Measurements from ENCODE around the gene PRR14L. TPM values are rescaled to one million over a fixed set of nuclear protein-coding genes. Genes with fewer than 3 reads are reported as not detected.
"Not testable (repeated sequence)": the region's sequence is repeated elsewhere in the genome, so short reads cannot be mapped to it uniquely, and the experiment has no call there.

PRR14L gene
- total RNA-seq, 1 experiment from 2014 or later, result 20.8 TPM

DNA sequence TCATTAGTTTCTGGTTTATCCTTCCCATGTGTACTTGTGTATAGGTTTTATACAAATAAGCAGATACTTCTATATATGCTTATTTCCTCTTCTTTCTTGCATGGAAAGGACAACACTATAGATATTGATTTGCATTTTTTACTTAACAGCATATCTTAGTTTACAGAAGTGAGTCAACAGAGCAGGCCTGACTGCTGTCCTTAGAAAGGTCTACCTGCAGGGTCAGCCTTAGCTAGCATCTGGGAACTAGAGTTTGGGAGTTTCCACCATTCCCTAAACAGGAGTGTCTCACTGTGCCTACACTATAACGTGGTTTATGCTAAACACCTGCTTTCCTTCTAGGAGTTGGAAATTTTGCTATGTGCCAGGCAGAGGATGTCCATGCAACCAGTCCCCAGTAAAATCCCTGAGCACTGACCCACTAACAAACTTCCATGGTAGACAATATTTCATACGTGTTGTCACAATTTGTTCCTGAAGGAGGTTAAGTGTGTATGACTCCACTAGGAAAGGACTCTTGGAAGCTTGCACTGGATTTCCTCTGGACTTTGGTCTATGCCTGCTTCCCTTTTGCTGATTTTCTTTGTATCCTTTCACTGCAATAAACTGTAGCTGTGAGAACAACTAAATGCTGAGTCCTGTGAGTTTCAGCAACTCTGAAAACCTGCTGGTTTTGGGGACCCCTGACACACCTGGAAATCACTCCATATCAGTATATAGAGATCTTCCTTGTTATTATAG, 17.7 kb downstream of the PRR14L start:
- DNase-seq (ENCODE audit: low read depth in 1 of 2, low spot score in 2 of 2), result no peak
- Histone ChIP-seq H3K9me3 (replicated peaks) (no peaks in the 10 kb centered on the region), H3K4me1 (replicated peaks) (peaks cover 10% of the 10 kb centered on the region), H3K27ac (no peak overlapping the region), H3K36me3 (peaks cover 32% of the 10 kb centered on the region), H3K4me3 (no peak overlapping the region), H3K27me3 (replicated peaks) (no peaks in the 10 kb centered on the region)

GRCh38 chr22:31730344-31730711, 19.6 kb downstream of the PRR14L start:
- peaks cover 10% of the 10 kb centered on the region for H3K4me1 ChIP-seq (replicated peaks)
- no peaks in the 10 kb centered on the region for H3K27me3 ChIP-seq (replicated peaks)
- DNase-seq (ENCODE audit: low read depth in 1 of 2, low spot score in 2 of 2), result no peak
- no peaks in the 10 kb centered on the region for H3K9me3 ChIP-seq (replicated peaks)
- H3K27ac ChIP-seq, result no peak overlapping the region
- H3K4me3 ChIP-seq, result no peak overlapping the region
- peaks cover 32% of the 10 kb centered on the region for H3K36me3 ChIP-seq

GRCh38 chr22:31728857-31729256, 21.1 kb downstream of the PRR14L start:
- H3K27ac ChIP-seq, result no peak overlapping the region
- no peak for DNase-seq (ENCODE audit: low read depth in 1 of 2, low spot score in 2 of 2)
- H3K36me3 ChIP-seq, result peaks cover 38% of the 10 kb centered on the region
- no peak overlapping the region for H3K4me3 ChIP-seq
- H3K4me1 ChIP-seq (replicated peaks), result no peaks in the 10 kb centered on the region
- H3K27me3 ChIP-seq (replicated peaks), result no peaks in the 10 kb centered on the region
- no peaks in the 10 kb centered on the region for H3K9me3 ChIP-seq (replicated peaks)

DNA sequence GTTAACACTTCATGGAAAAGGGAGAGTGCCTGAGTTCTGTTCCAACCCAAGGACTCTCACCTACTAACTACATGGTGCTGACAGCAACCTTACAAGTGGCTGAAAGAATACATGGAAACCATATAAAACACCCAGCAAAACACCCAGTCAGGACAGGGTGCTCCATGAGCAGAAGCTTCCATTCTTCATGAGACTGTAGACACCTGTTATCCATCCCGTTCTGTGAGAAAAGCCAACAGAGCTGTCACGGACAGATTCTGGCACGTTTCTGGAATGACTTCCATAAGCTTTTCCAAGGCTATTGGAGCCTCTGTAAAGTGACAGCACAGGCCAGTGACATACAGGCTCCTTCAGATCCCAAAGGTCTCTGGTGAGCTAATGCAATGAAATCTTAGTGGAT, 23.2 kb downstream of the PRR14L start:
- no peak overlapping the region for H3K4me3 ChIP-seq
- no peaks in the 10 kb centered on the region for H3K9me3 ChIP-seq (replicated peaks)
- no peaks in the 10 kb centered on the region for H3K27me3 ChIP-seq (replicated peaks)
- DNase-seq (ENCODE audit: low read depth in 1 of 2, low spot score in 2 of 2), result no peak
- H3K27ac ChIP-seq, result no peak overlapping the region
- H3K4me1 ChIP-seq (replicated peaks), result no peaks in the 10 kb centered on the region
- H3K36me3 ChIP-seq, result peaks cover 43% of the 10 kb centered on the region

DNA sequence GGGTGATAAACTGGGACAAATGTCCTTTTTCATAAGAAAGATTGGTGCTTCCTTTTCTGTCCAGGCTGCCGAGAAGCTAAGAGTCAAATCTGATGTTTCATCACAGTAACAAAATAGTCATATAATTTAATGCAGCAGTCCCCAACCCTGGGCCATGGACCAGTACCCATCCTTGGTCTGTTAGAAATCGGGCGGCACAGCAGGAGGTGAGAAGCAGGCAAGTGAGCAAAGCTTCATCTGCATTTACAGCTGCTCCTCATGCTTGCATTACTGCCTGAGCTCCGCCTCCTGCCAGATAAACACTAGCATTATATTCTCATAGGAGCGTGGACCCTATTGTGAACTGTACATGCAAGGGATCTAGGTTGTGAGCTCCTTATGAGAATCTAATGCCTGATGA, 26.2 kb downstream of the PRR14L start:
- H3K27me3 ChIP-seq (replicated peaks), result no peaks in the 10 kb centered on the region

DNA sequence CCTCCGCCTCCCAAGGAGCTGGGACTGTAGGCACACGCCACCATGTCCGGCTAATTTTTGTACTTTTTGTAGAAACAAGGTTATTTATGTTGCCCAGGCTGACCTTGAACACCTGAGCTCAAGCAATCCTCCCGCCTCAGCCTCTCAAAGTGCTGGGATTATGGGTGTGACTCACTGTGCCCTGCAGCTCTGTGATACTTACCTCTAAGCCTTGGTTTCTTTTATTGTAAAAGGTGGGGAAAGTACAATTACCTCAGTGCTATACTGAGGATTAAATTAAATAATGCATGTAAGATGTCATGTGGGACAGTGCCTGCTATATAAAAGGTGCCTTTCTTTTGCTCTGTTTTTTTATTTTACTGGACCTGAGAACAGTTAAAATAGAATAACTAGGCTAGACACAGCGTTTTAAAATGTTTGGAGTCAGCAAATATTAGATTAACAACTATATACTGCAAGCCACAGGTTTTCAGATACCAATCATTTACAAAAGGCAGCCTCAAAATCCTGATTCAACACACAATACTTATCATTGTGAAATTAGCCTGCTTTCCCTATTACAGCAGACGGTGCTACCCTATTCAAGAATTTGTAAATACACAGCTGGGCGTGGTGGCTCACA, 30.0 kb downstream of the PRR14L start:
- no peaks in the 10 kb centered on the region for H3K4me1 ChIP-seq (replicated peaks)
- H3K27ac ChIP-seq, result no peak overlapping the region
- no peaks in the 10 kb centered on the region for H3K27me3 ChIP-seq (replicated peaks)
- no peak overlapping the region for H3K4me3 ChIP-seq
- DNase-seq (ENCODE audit: low read depth in 1 of 2, low spot score in 2 of 2), result no peak
- peaks cover 84% of the 10 kb centered on the region for H3K36me3 ChIP-seq
- no peaks in the 10 kb centered on the region for H3K9me3 ChIP-seq (replicated peaks)

More for the DNA sequence above, 26.2 kb downstream of the PRR14L start:
- no peaks in the 10 kb centered on the region for H3K9me3 ChIP-seq (replicated peaks)
- DNase-seq (ENCODE audit: low read depth in 1 of 2, low spot score in 2 of 2), result no peak
- no peak overlapping the region for H3K4me3 ChIP-seq
- no peaks in the 10 kb centered on the region for H3K4me1 ChIP-seq (replicated peaks)
- H3K36me3 ChIP-seq, result peaks cover 62% of the 10 kb centered on the region
- no peak overlapping the region for H3K27ac ChIP-seq

DNA sequence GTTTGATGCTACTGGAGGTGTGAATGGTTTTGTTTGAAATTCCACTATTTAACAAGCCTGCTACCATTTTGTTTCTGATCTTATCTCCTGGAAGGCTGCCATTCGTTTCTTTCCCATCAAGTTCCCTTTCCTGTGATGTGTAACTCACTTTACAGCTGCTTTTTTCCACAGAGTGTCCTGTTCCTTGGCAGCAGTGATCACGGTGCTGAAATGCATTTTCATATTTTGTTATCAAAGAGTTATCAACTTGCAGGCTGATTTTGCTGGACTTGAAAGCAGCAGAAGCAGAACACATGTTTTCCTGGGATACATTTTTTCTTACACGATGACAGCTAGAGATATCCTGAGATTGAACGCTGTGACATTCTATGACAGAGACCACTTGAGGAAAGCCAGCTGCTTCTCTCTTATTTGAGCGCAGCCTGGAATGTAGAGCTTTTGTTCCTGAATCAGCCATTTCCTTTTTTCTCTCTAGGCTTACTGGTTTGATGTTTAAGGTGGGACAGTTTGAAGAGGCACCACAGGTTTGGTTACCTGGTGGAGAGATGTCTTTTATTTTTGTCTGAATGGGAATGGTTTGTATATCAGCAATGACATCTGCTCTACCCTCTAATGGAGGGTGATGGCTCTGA, 34.7 kb downstream of the PRR14L start:
- no peak overlapping the region for H3K27ac ChIP-seq
- no peaks in the 10 kb centered on the region for H3K4me1 ChIP-seq (replicated peaks)
- no peaks in the 10 kb centered on the region for H3K9me3 ChIP-seq (replicated peaks)
- H3K36me3 ChIP-seq, result peaks cover 86% of the 10 kb centered on the region
- no peak overlapping the region for H3K4me3 ChIP-seq
- DNase-seq (ENCODE audit: low read depth in 1 of 2, low spot score in 2 of 2), result no peak
- no peaks in the 10 kb centered on the region for H3K27me3 ChIP-seq (replicated peaks)

GRCh38 chr22:31711226-31711625, 38.7 kb downstream of the PRR14L start:
- H3K4me3 ChIP-seq; H3K9me3 ChIP-seq (replicated peaks); H3K27ac ChIP-seq; H3K27me3 ChIP-seq (replicated peaks); DNase-seq (ENCODE audit: low read depth in 1 of 2, low spot score in 2 of 2); H3K4me1 ChIP-seq (replicated peaks): not testable (repeated sequence)
- peaks cover 70% of the 10 kb centered on the region for H3K36me3 ChIP-seq

GRCh38 chr22:31707519-31707918, 42.4 kb downstream of the PRR14L start:
- H3K27me3 ChIP-seq (replicated peaks), result no peaks in the 10 kb centered on the region
- no peaks in the 10 kb centered on the region for H3K4me1 ChIP-seq (replicated peaks)

GRCh38 chr22:31695423-31695822, 54.5 kb downstream of the PRR14L start:
- peaks cover 9% of the 10 kb centered on the region for H3K4me1 ChIP-seq (replicated peaks)
- no peaks in the 10 kb centered on the region for H3K9me3 ChIP-seq (replicated peaks)
- no peak overlapping the region for H3K4me3 ChIP-seq
- no peak overlapping the region for H3K27ac ChIP-seq
- no peak for DNase-seq (ENCODE audit: low read depth in 1 of 2, low spot score in 2 of 2)
- H3K36me3 ChIP-seq, result peaks cover 62% of the 10 kb centered on the region
- no peaks in the 10 kb centered on the region for H3K27me3 ChIP-seq (replicated peaks)

More at GRCh38 chr22:31707519-31707918, 42.4 kb downstream of the PRR14L start:
- Histone ChIP-seq H3K36me3 (peaks cover 66% of the 10 kb centered on the region), H3K27ac (no peak overlapping the region), H3K4me3 (no peak overlapping the region), H3K9me3 (replicated peaks) (no peaks in the 10 kb centered on the region)
- no peak for DNase-seq (ENCODE audit: low read depth in 1 of 2, low spot score in 2 of 2)

DNA sequence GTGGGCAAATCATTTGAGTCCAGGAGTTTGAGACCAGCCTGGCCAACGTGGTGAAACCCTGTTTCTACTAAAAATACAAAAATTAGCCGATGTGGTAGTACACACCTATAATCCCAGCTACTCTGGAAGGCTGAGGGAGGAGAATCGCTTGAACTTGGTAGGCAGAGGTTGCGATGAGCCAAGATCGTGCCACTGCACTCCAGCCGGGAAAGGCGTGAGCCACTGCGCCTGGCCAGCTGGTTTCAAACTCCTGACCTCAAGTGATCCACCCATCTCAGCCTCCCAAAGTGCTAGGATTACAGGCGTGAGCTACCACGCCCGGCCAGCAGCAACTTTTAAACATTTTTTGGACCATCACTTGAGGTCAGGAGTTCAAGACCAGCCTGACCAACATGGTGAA, 55.9 kb downstream of the PRR14L start:
- DNase-seq (ENCODE audit: low read depth in 1 of 2, low spot score in 2 of 2); H3K9me3 ChIP-seq (replicated peaks); H3K4me3 ChIP-seq; H3K4me1 ChIP-seq (replicated peaks); H3K27ac ChIP-seq; H3K27me3 ChIP-seq (replicated peaks): not testable (repeated sequence)
- peaks cover 53% of the 10 kb centered on the region for H3K36me3 ChIP-seq

DNA sequence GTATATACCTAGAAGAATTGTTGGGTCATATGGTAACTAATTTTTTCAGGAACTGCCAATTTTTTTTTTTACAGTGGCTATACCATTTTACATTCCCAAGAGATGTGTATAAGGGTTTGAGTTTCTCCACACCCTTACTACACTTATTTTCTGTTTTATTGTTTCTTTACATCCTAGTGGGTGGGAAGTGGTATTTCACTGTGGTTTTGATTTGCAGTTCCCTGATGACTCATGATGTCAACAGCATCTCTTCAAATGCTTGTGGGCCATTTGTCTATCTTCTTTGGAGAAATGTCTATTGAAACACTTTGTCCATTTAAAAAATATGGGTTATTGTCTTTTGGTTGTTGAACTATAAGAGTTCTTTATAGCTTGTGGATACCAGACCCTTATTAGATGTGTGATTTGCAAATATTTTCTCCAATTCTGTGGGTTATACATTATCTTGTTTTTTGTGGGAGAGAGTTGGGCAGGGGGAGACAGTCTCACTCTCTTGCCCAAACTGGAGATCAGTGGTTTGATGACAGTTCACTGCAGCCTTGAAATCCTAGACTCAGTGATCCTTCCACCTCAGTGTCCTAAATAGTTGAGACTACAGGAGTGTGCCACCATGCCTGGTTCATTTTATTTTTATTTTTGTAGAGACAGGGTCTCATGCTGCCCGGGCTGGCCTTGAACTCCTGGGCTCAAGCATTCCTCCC, 57.6 kb downstream of the PRR14L start:
- Histone ChIP-seq H3K4me3 (no peak overlapping the region), H3K9me3 (replicated peaks) (no peaks in the 10 kb centered on the region), H3K36me3 (peaks cover 45% of the 10 kb centered on the region), H3K27ac (peak overlapping the region; percentile 29; the same call in 1 of the 2 replicates), H3K27me3 (replicated peaks) (no peaks in the 10 kb centered on the region), H3K4me1 (replicated peaks) (peaks cover 9% of the 10 kb centered on the region)
- peak in 1 of 2 experiments; percentile 69 for DNase-seq (ENCODE audit: low read depth in 1 of 2, low spot score in 2 of 2)

- DNase-seq (ENCODE audit: low read depth in 1 of 2, low spot score in 2 of 2), result no peak
- Histone ChIP-seq H3K4me1 (replicated peaks) (peaks cover 9% of the 10 kb centered on the region), H3K36me3 (peaks cover 47% of the 10 kb centered on the region), H3K27ac (0 out of 2 replicates have a peak overlapping the region, but pooled peaks have one; percentile 29), H3K27me3 (replicated peaks) (no peaks in the 10 kb centered on the region), H3K4me3 (no peak overlapping the region), H3K9me3 (replicated peaks) (no peaks in the 10 kb centered on the region)
These were observed 58.5 kb downstream of the PRR14L start for GRCh38 chr22:31691408-31691807.
